Body of pancreas (tissue), 4 donors: ENCODE results near the gene WDR81. TPM values are rescaled to one million over a fixed set of nuclear protein-coding genes. Genes with fewer than 3 reads are reported as not detected.
"Not testable (repeated sequence)": the region's sequence is repeated elsewhere in the genome, so short reads cannot be mapped to it uniquely, and the experiment has no call there.

Source experiments
- ATAC-seq: fragments of 150-250 bp; one replicate; pipeline ENCODE4 v1.9.1; 2016
- DNase-seq, 4 donors: peaks; one replicate each; pipeline ENCODE4 v3.0.0-alpha.2; 2019
- H3K27ac ChIP-seq, 4 donors: fragments of 200-600 bp; sonication (generic); 1 replicate in 3 of 4; 2 replicates in 1 of 4; pipeline versions ENCODE4 v1.5.1 to v1.6.1; 2016 to 2019; ENCODE audit warnings: mild to moderate bottlenecking in 1 of 4, mixed read lengths in 1 of 4, moderate library complexity in 1 of 4
- H3K27me3 ChIP-seq, 2 donors: fragments of 200-600 bp; sonication (generic); one replicate each; pipeline ENCODE4 v1.6.0; 2016; ENCODE audit warnings: mild to moderate bottlenecking in 1 of 2
- H3K36me3 ChIP-seq, 2 donors: fragments of 200-600 bp; sonication (generic); replicated peaks in 1 of 2; 2 replicates each; pipeline ENCODE4 v1.5.1; 2016; ENCODE audit warnings: low read depth in 2 of 2; ENCODE audit not compliant: insufficient read depth in 1 of 2
- H3K4me1 ChIP-seq: fragments of 200-600 bp; sonication (generic); one replicate; pipeline ENCODE4 v1.6.0; 2016
- H3K4me3 ChIP-seq, 2 donors: fragments of 200-600 bp; sonication (generic); 1 replicate in 1 of 2; 2 replicates in 1 of 2; pipeline ENCODE4 v1.5.1; 2016 to 2019
- H3K9me3 ChIP-seq, 3 donors: fragments of 200-600 bp; sonication (generic); 1 replicate in 2 of 3; 2 replicates in 1 of 3; pipeline ENCODE4 v1.5.1; 2016
- CTCF ChIP-seq, 7 experiments: fragments of 450-650 bp in 4 of 7; fragments of 200-600 bp in 3 of 7; sonication (generic) in 3 of 7; IDR thresholded peaks; one replicate each; pipeline ENCODE4 v1.5.1; 2016 to 2019; ENCODE audit warnings: antibody characterized with exemption in 7 of 7
- POLR2A ChIP-seq, 3 donors: fragments of 450-650 bp; IDR thresholded peaks; one replicate each; pipeline ENCODE4 v1.6.1; 2016; ENCODE audit warnings: antibody characterized with exemption in 3 of 3, mild to moderate bottlenecking in 2 of 3
- WGBS, 2 donors: methylation state at CpG; one replicate each; pipeline ENCODE4 v1.1.5; 2017; 5-methylcytosine and 5-hydroxymethylcytosine counted together
- intact Hi-C: fragments of 100-400 bp; cut with DNase I; formaldehyde crosslinking; loops from one replicate; pipeline ENCODE4 v1.15.1; 2023
- total RNA-seq, 2 donors: library from RNA; depleted of rRNA; stranded (reverse); fragments of >200 nt; gene quantifications; one replicate each; pipeline ENCODE4 v1.1.0, GENCODE V29; 2016

Gene WDR81
- total RNA-seq, 2 donors from 2014 or later, result 15.6 to 31.6 TPM

GRCh38 chr17:1766382-1767135, 42.1 kb downstream of the WDR81 start:
- no peak for ATAC-seq
- Histone ChIP-seq H3K27me3 (no peaks in the 10 kb centered on the region), H3K4me3 (no peak overlapping the region), H3K4me1 (peaks cover 26% of the 10 kb centered on the region), H3K27ac (no peak overlapping the region), H3K36me3 (no peaks in the 10 kb centered on the region), H3K9me3 (no peaks in the 10 kb centered on the region)
- TF ChIP-seq POLR2A (IDR thresholded peaks at IDR 0.05) (no peak), CTCF (IDR thresholded peaks at IDR 0.05) (no peak)
- WGBS, 2 donors, result 66 to 76% methylated on average over 17 to 20 of the region's 21 CpGs
- intact Hi-C loops, result no loop called here
- DNase-seq, result no peak

- intact Hi-C loops, result no loop called here
These were observed 42.9 kb downstream of the WDR81 start for GRCh38 chr17:1767358-1767757.

GRCh38 chr17:1769822-1770477, 45.4 kb downstream of the WDR81 start:
- DNase-seq (peak in 1 of 4 donors; percentile 47), ATAC-seq (peak; percentile 43)
- Histone ChIP-seq H3K27me3 (no peaks in the 10 kb centered on the region), H3K27ac (no peak overlapping the region), H3K9me3 (no peaks in the 10 kb centered on the region), H3K4me1 (peaks cover 4% of the 10 kb centered on the region), H3K4me3 (no peak overlapping the region), H3K36me3 (no peaks in the 10 kb centered on the region)
- intact Hi-C loops, result no loop called here
- TF ChIP-seq CTCF (IDR thresholded peaks at IDR 0.05) (no peak), POLR2A (IDR thresholded peaks at IDR 0.05) (no peak)
- 30 to 43% methylated on average over 4 to 21 of the region's 21 CpGs for WGBS, 2 donors

More at GRCh38 chr17:1767358-1767757, 42.9 kb downstream of the WDR81 start:
- Histone ChIP-seq H3K9me3 (no peaks in the 10 kb centered on the region), H3K4me3 (no peak overlapping the region), H3K36me3 (no peaks in the 10 kb centered on the region), H3K4me1 (peaks cover 26% of the 10 kb centered on the region), H3K27me3 (no peaks in the 10 kb centered on the region), H3K27ac (no peak overlapping the region)
- ATAC-seq (no peak), DNase-seq (no peak)
- no peak for TF ChIP-seq CTCF (IDR thresholded peaks at IDR 0.05)
- TF ChIP-seq POLR2A (IDR thresholded peaks at IDR 0.05), result no peak
- 85 to 92% methylated on average over 9 to 12 of the region's 12 CpGs for WGBS, 2 donors

- H3K4me1 ChIP-seq, DNase-seq, H3K36me3 ChIP-seq, H3K4me3 ChIP-seq, H3K9me3 ChIP-seq, ATAC-seq, intact Hi-C loops, H3K27me3 ChIP-seq: not testable (repeated sequence)
- peak overlapping the region in 1 of 4 donors; percentile 14 for H3K27ac ChIP-seq
- WGBS, 2 donors, result 79% methylated on average over 12 of the region's 12 CpGs
These were observed 48.6 kb downstream of the WDR81 start for GRCh38 chr17:1773000-1773695.

- H3K9me3 ChIP-seq, result no peaks in the 10 kb centered on the region
- H3K4me3 ChIP-seq, result no peak overlapping the region
- intact Hi-C loops, result no loop called here
These were observed 49.2 kb downstream of the WDR81 start for GRCh38 chr17:1773696-1774181.

More at GRCh38 chr17:1773696-1774181, 49.2 kb downstream of the WDR81 start:
- ATAC-seq (peak; percentile 38), DNase-seq (peak in 2 of 4 donors; percentile 13 to 28)
- no peaks in the 10 kb centered on the region for H3K36me3 ChIP-seq
- no peaks in the 10 kb centered on the region for H3K27me3 ChIP-seq
- H3K4me1 ChIP-seq, result peaks cover 4% of the 10 kb centered on the region
- peak in 1 of 3 donors; percentile 10 for TF ChIP-seq POLR2A (IDR thresholded peaks at IDR 0.05)
- TF ChIP-seq CTCF (IDR thresholded peaks at IDR 0.05), result no peak
- 40 to 53% methylated on average over 3 to 6 of the region's 7 CpGs for WGBS, 2 donors
- peak overlapping the region in 1 of 4 donors; percentile 14 for H3K27ac ChIP-seq
